NCI-H524 (cell line): ENCODE measurements around the gene CCDC110.

ENCODE experiments used
- DNase-seq, 2 experiments: peaks; one replicate each; lab custom pipeline; 2025; lab: John Stamatoyannopoulos, UW

CCDC110 gene

GRCh38 chr4:185472103-185472542 lies 590 bp upstream of the CCDC110 start:
- no peak for DNase-seq

- DNase-seq: peak; percentile 20 to 55
These were observed 885 bp downstream of the CCDC110 start for GRCh38 chr4:185470501-185471195.

- no peak for DNase-seq
These were observed 1.9 kb downstream of the CCDC110 start for GRCh38 chr4:185469580-185470154.

GRCh38 chr4:185468999-185469398 lies 2.5 kb downstream of the CCDC110 start:
- no peak for DNase-seq

- no peak for DNase-seq
These were observed 3.5 kb downstream of the CCDC110 start for GRCh38 chr4:185467991-185468390.

GRCh38 chr4:185467101-185467500 lies 4.4 kb downstream of the CCDC110 start:
- no peak for DNase-seq

GRCh38 chr4:185465707-185466106 lies 5.8 kb downstream of the CCDC110 start:
- DNase-seq: no peak

GRCh38 chr4:185464887-185465286 lies 6.6 kb downstream of the CCDC110 start:
- DNase-seq: no peak

GRCh38 chr4:185464183-185464582 lies 7.3 kb downstream of the CCDC110 start:
- DNase-seq: no peak

GRCh38 chr4:185463541-185463940 lies 8.0 kb downstream of the CCDC110 start:
- DNase-seq: no peak

- DNase-seq: no peak
These were observed 10.0 kb downstream of the CCDC110 start for GRCh38 chr4:185461565-185461964.

- peak in 1 of 2 experiments; percentile 11 for DNase-seq
These were observed 14.4 kb downstream of the CCDC110 start for GRCh38 chr4:185457136-185457535.

- no peak for DNase-seq
These were observed 15.4 kb downstream of the CCDC110 start for GRCh38 chr4:185456131-185456530.

- DNase-seq: no peak
These were observed 26.3 kb downstream of the CCDC110 start for GRCh38 chr4:185445209-185445608.

- DNase-seq: no peak
These were observed 30.1 kb downstream of the CCDC110 start for GRCh38 chr4:185441479-185441878.

GRCh38 chr4:185437809-185438208 lies 33.7 kb downstream of the CCDC110 start:
- no peak for DNase-seq

- DNase-seq: no peak
These were observed 36.1 kb downstream of the CCDC110 start for GRCh38 chr4:185435466-185435865.

- DNase-seq: no peak
These were observed 41.9 kb downstream of the CCDC110 start for GRCh38 chr4:185429660-185430059.

- DNase-seq: no peak
These were observed 44.4 kb downstream of the CCDC110 start for GRCh38 chr4:185426960-185427688.

- peak; percentile 69 to 78 for DNase-seq
These were observed 45.7 kb downstream of the CCDC110 start, which contains the start of gene UFSP2 for GRCh38 chr4:185425647-185426352. Gene UFSP2, minus strand, starts transcription at chr4:185425964. Its CDS starts 96 bp downstream, at chr4:185425868.

GRCh38 chr4:185424905-185425646 lies 46.5 kb downstream of the CCDC110 start:
- no peak for DNase-seq
